ENCODE measurements around the gene GABRB3.

GABRB3 gene

GRCh38 chr15:26561130-26561529 lies 211.7 kb downstream of the GABRB3 start:
- DNase-seq (ENCODE audit: low read depth): no peak
- no peak for TF ChIP-seq CTCF (IDR thresholded peaks at IDR 0.05; ENCODE audit: low read length, missing control alignments)
- no peak overlapping the region for H3K4me3 ChIP-seq (replicated peaks; ENCODE audit: low read depth, low read length)

- H3K4me3 ChIP-seq (replicated peaks; ENCODE audit: low read depth, low read length): no peak overlapping the region
- no peak for TF ChIP-seq CTCF (IDR thresholded peaks at IDR 0.05; ENCODE audit: low read length, missing control alignments)
- no peak for DNase-seq (ENCODE audit: low read depth)
These were observed 217.0 kb downstream of the GABRB3 start for GRCh38 chr15:26555898-26556297.

- TF ChIP-seq CTCF (IDR thresholded peaks at IDR 0.05; ENCODE audit: low read length, missing control alignments): no peak
- DNase-seq (ENCODE audit: low read depth): no peak
- no peak overlapping the region for H3K4me3 ChIP-seq (replicated peaks; ENCODE audit: low read depth, low read length)
These were observed 221.4 kb downstream of the GABRB3 start for GRCh38 chr15:26551473-26551872.

- H3K4me3 ChIP-seq (replicated peaks; ENCODE audit: low read depth, low read length): no peak overlapping the region
- DNase-seq (ENCODE audit: low read depth): no peak
- TF ChIP-seq CTCF (IDR thresholded peaks at IDR 0.05; ENCODE audit: low read length, missing control alignments): no peak
These were observed 222.0 kb downstream of the GABRB3 start for GRCh38 chr15:26550880-26551279.

- TF ChIP-seq CTCF (IDR thresholded peaks at IDR 0.05; ENCODE audit: low read length, missing control alignments): no peak
- no peak for DNase-seq (ENCODE audit: low read depth)
- H3K4me3 ChIP-seq (replicated peaks; ENCODE audit: low read depth, low read length): no peak overlapping the region
These were observed 235.2 kb downstream of the GABRB3 start for GRCh38 chr15:26537663-26538062.

GRCh38 chr15:26531489-26531888 lies 241.4 kb downstream of the GABRB3 start:
- no peak for DNase-seq (ENCODE audit: low read depth)
- H3K4me3 ChIP-seq (replicated peaks; ENCODE audit: low read depth, low read length): no peak overlapping the region
- TF ChIP-seq CTCF (IDR thresholded peaks at IDR 0.05; ENCODE audit: low read length, missing control alignments): no peak

GRCh38 chr15:26525096-26525495 lies 247.8 kb downstream of the GABRB3 start:
- DNase-seq (ENCODE audit: low read depth): no peak
- no peak overlapping the region for H3K4me3 ChIP-seq (replicated peaks; ENCODE audit: low read depth, low read length)
- no peak for TF ChIP-seq CTCF (IDR thresholded peaks at IDR 0.05; ENCODE audit: low read length, missing control alignments)
